H9 (cell line): ENCODE results near the gene COL28A1. TPM values are rescaled to one million over a fixed set of nuclear protein-coding genes. Genes with fewer than 3 reads are reported as not detected.
A peak's percentile ranks its signal among the peaks of the same experiment; 100 is the strongest.

Experiments
- DNase-seq: peaks from one replicate; pipeline ENCODE4 v3.0.0-alpha.2; 2017
- H2AFZ ChIP-seq: one replicate; pipeline ENCODE4 v1.6.1; 2013; ENCODE audit warnings: mild to moderate bottlenecking, low read length, control low read depth, moderate library complexity
- H2AK5ac ChIP-seq: 2 replicates; pipeline ENCODE4 v1.6.1; 2013; ENCODE audit warnings: low read length, control low read depth, mixed read lengths; ENCODE audit not compliant: insufficient read length
- H2BK120ac ChIP-seq: one replicate; pipeline ENCODE4 v1.6.1; 2013; ENCODE audit warnings: low read depth, mild to moderate bottlenecking, low read length, control low read depth, inconsistent platforms; ENCODE audit not compliant: poor library complexity, severe bottlenecking
- H2BK12ac ChIP-seq: 2 replicates; pipeline ENCODE4 v1.6.1; 2013; ENCODE audit warnings: low read length, control low read depth, mixed read lengths, low read depth; ENCODE audit not compliant: insufficient read length
- H2BK15ac ChIP-seq: 2 replicates; pipeline ENCODE4 v1.6.1; 2013; ENCODE audit warnings: low read depth, low read length, control low read depth
- H2BK20ac ChIP-seq: one replicate; pipeline ENCODE4 v1.6.1; 2013; ENCODE audit warnings: low read depth, mild to moderate bottlenecking, low read length, control low read depth, inconsistent platforms; ENCODE audit not compliant: poor library complexity, severe bottlenecking
- H2BK5ac ChIP-seq: 2 replicates; pipeline ENCODE4 v1.6.1; 2013; ENCODE audit warnings: low read length, control low read depth, mixed read lengths; ENCODE audit not compliant: insufficient read length
- H3K14ac ChIP-seq: 2 replicates; pipeline ENCODE4 v1.6.1; 2013; ENCODE audit warnings: low read length, control low read depth; ENCODE audit not compliant: insufficient read depth
- H3K18ac ChIP-seq: 2 replicates; pipeline ENCODE4 v1.6.1; 2013; ENCODE audit warnings: low read depth, mild to moderate bottlenecking, mixed read lengths, low read length, control low read depth; ENCODE audit not compliant: insufficient read length
- H3K23ac ChIP-seq: 2 replicates; pipeline ENCODE4 v1.6.1; 2013; ENCODE audit warnings: low read length, control low read depth, mixed read lengths, low read depth; ENCODE audit not compliant: insufficient read length
- H3K23me2 ChIP-seq: 2 replicates; pipeline ENCODE4 v1.6.1; 2013; ENCODE audit warnings: low read depth, mild to moderate bottlenecking, mixed read lengths, low read length, control low read depth; ENCODE audit not compliant: insufficient read length, poor library complexity, severe bottlenecking
- H3K27ac ChIP-seq: 2 replicates; pipeline ENCODE4 v1.5.1; 2013; ENCODE audit warnings: low read length, control low read depth, mixed read lengths, low read depth; ENCODE audit not compliant: insufficient read length
- H3K27me3 ChIP-seq: 2 replicates; pipeline ENCODE4 v1.6.1; 2013; ENCODE audit warnings: low read length, control low read depth, inconsistent platforms; ENCODE audit not compliant: insufficient read depth
- H3K4ac ChIP-seq: 2 replicates; pipeline ENCODE4 v1.6.1; 2013; ENCODE audit warnings: low read depth, mild to moderate bottlenecking, control low read depth, inconsistent platforms, low read length, moderate library complexity
- H3K4me1 ChIP-seq: 2 replicates; pipeline ENCODE4 v1.6.1; 2013; ENCODE audit warnings: low read length, control low read depth, inconsistent platforms; ENCODE audit not compliant: insufficient read depth
- H3K4me2 ChIP-seq: 2 replicates; pipeline ENCODE4 v1.6.1; 2013; ENCODE audit warnings: low read length, control low read depth, mixed read lengths; ENCODE audit not compliant: insufficient read length, insufficient read depth
- H3K56ac ChIP-seq: 2 replicates; pipeline ENCODE4 v1.6.1; 2013; ENCODE audit warnings: low read depth, mild to moderate bottlenecking, mixed read lengths, low read length, control low read depth; ENCODE audit not compliant: insufficient read length
- H3K79me1 ChIP-seq: 2 replicates; pipeline ENCODE4 v1.6.1; 2013; ENCODE audit warnings: low read depth, mild to moderate bottlenecking, moderate library complexity, low read length, control low read depth, inconsistent platforms; ENCODE audit not compliant: insufficient read depth, poor library complexity, severe bottlenecking
- H3K79me2 ChIP-seq: 2 replicates; pipeline ENCODE4 v1.6.1; 2013; ENCODE audit warnings: low read length, control low read depth, inconsistent platforms; ENCODE audit not compliant: insufficient read depth
- H3K9ac ChIP-seq: 2 replicates; pipeline ENCODE4 v1.6.1; 2013; ENCODE audit warnings: low read length, control low read depth, mixed read lengths; ENCODE audit not compliant: insufficient read length; ENCODE audit errors: extremely low read depth
- H3K9me3 ChIP-seq: one replicate; pipeline ENCODE4 v1.6.1; 2013; ENCODE audit warnings: low read depth, low read length, inconsistent platforms; ENCODE audit not compliant: control insufficient read depth
- H3T11ph ChIP-seq: one replicate; pipeline ENCODE4 v1.6.1; 2013; ENCODE audit warnings: mild to moderate bottlenecking, low read length, control low read depth, inconsistent platforms
- H4K20me1 ChIP-seq: one replicate; pipeline ENCODE4 v1.6.1; 2013; ENCODE audit not compliant: control insufficient read depth, insufficient read length, insufficient read depth
- H4K5ac ChIP-seq: 2 replicates; pipeline ENCODE4 v1.6.1; 2013; ENCODE audit warnings: low read depth, mild to moderate bottlenecking, mixed read lengths, low read length, control low read depth; ENCODE audit not compliant: insufficient read length
- H4K8ac ChIP-seq: replicated peaks from 2 replicates; pipeline ENCODE4 v1.6.1; 2013; ENCODE audit warnings: low read length, control low read depth, mixed read lengths, low read depth; ENCODE audit not compliant: insufficient read length
- H4K91ac ChIP-seq: 2 replicates; pipeline ENCODE4 v1.6.1; 2013; ENCODE audit warnings: low read depth, mild to moderate bottlenecking, moderate library complexity, mixed read lengths, low read length, control low read depth; ENCODE audit not compliant: insufficient read length
- H3K27ac Mint-ChIP-seq, 3 experiments: 2 replicates in 2 of 3; 3 replicates in 1 of 3; pipeline ENCODE4 v1.8.0; 2020 to 2021; ENCODE audit warnings: mixed read lengths in 3 of 3, mild to moderate bottlenecking in 1 of 3, moderate library complexity in 1 of 3
- H3K27me3 Mint-ChIP-seq: 2 replicates; pipeline ENCODE4 v1.8.0; 2021; ENCODE audit warnings: low read depth, mild to moderate bottlenecking, moderate library complexity, mixed read lengths
- H3K36me3 Mint-ChIP-seq, 3 experiments: 2 replicates in 2 of 3; 3 replicates in 1 of 3; pipeline ENCODE4 v1.8.0; 2020 to 2021; ENCODE audit warnings: low read depth in 3 of 3, mixed read lengths in 3 of 3; ENCODE audit not compliant: insufficient read depth in 1 of 3
- H3K4me1 Mint-ChIP-seq, 2 experiments: 2 replicates each; pipeline ENCODE4 v1.8.0; 2020; ENCODE audit warnings: mixed read lengths in 2 of 2
- H3K4me3 Mint-ChIP-seq, 2 experiments: 2 replicates in 1 of 2; 3 replicates in 1 of 2; pipeline ENCODE4 v1.8.0; 2020 to 2021; ENCODE audit warnings: mild to moderate bottlenecking in 2 of 2, mixed read lengths in 2 of 2, moderate library complexity in 1 of 2
- H3K9me3 Mint-ChIP-seq, 2 experiments: 2 replicates in 1 of 2; 3 replicates in 1 of 2; pipeline ENCODE4 v1.8.0; 2020; ENCODE audit warnings: mild to moderate bottlenecking in 2 of 2, mixed read lengths in 2 of 2, moderate library complexity in 1 of 2
- WGBS: extraction: QIAGEN DNeasy Blood & Tissue Kit; methylation state at CpG from one replicate; pipeline ENCODE4 v1.1.7; 2013; ENCODE audit warnings: missing lambda C conversion rate, low lambda C conversion rate, mixed read lengths; ENCODE audit not compliant: insufficient read length; ENCODE audit errors: extremely low coverage; 5-methylcytosine and 5-hydroxymethylcytosine counted together
- total RNA-seq: library from RNA; stranded (reverse); gene quantifications from 2 replicates; pipeline ENCODE4 v1.2.1, GENCODE V29; 2021
- TF ChIP-seq, protein P1 (sequence below): fragments of 200-600 bp; sonication (generic); conservative IDR thresholded peaks from 3 replicates; pipeline ENCODE4 v1.8.0; 2021; ENCODE audit warnings: antibody characterized with exemption, mild to moderate bottlenecking

Gene COL28A1
- total RNA-seq, 1 experiment from 2014 or later = 0.66 TPM

DNA sequence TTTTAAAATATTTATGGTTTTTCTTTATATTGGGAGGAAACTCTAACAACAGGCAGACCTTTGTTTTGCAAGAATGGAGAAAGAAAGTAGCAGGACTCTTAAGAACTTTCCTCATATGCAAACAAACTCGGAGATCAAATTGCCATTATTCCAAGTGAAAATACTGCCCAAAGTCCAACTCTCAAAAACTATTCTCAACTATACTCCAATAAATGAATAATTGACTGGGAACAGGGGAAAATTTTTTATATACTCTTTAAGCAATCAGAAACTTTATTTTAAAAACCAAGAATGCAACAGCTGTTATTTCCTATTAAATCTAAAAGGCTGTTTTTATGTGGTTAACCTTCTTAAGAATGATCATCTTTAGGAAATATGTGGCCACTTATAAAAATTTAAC, 101.9 kb downstream of the COL28A1 start:
- H3K79me2 ChIP-seq = no peaks in the 10 kb centered on the region
- H4K91ac ChIP-seq = no peak overlapping the region
- H2AK5ac ChIP-seq = no peak overlapping the region
- peak overlapping the region; percentile 45 for H2BK20ac ChIP-seq
- H3K18ac ChIP-seq = no peak overlapping the region
- no peak overlapping the region for H3K27ac ChIP-seq
- no peak overlapping the region for H3K14ac ChIP-seq
- no peak overlapping the region for H3K4me2 ChIP-seq
- H3K27ac Mint-ChIP-seq = peak overlapping the region; percentile 44 to 72 (median 69); a peak in 3 of 7 replicates
- no peak overlapping the region for H4K8ac ChIP-seq
- no peak overlapping the region for H3K4ac ChIP-seq
- H3K23ac ChIP-seq = no peak overlapping the region
- no peaks in the 10 kb centered on the region for H3K23me2 ChIP-seq
- no peaks in the 10 kb centered on the region for H3K79me1 ChIP-seq
- WGBS = no CpG with 5 or more reads among the region's 1 CpG
- TF ChIP-seq, protein P1, sequence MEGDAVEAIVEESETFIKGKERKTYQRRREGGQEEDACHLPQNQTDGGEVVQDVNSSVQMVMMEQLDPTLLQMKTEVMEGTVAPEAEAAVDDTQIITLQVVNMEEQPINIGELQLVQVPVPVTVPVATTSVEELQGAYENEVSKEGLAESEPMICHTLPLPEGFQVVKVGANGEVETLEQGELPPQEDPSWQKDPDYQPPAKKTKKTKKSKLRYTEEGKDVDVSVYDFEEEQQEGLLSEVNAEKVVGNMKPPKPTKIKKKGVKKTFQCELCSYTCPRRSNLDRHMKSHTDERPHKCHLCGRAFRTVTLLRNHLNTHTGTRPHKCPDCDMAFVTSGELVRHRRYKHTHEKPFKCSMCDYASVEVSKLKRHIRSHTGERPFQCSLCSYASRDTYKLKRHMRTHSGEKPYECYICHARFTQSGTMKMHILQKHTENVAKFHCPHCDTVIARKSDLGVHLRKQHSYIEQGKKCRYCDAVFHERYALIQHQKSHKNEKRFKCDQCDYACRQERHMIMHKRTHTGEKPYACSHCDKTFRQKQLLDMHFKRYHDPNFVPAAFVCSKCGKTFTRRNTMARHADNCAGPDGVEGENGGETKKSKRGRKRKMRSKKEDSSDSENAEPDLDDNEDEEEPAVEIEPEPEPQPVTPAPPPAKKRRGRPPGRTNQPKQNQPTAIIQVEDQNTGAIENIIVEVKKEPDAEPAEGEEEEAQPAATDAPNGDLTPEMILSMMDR = no peak
- H3K56ac ChIP-seq = no peak overlapping the region
- peaks cover 12 to 19% of the 10 kb centered on the region in 2 experiments for H3K4me1 Mint-ChIP-seq
- H3K4me3 Mint-ChIP-seq = no peak overlapping the region
- no peak overlapping the region for H2BK120ac ChIP-seq
- H3K27me3 ChIP-seq = no peaks in the 10 kb centered on the region
- H3K9ac ChIP-seq = no peak overlapping the region
- no peaks in the 10 kb centered on the region for H3K9me3 ChIP-seq
- H4K20me1 ChIP-seq = no peaks in the 10 kb centered on the region
- H2AFZ ChIP-seq = no peak overlapping the region
- no peak overlapping the region for H4K5ac ChIP-seq
- no peak overlapping the region for H2BK12ac ChIP-seq
- H2BK15ac ChIP-seq = no peak overlapping the region
- DNase-seq = no peak
- no peak overlapping the region for H3T11ph ChIP-seq
- no peaks in the 10 kb centered on the region for H3K27me3 Mint-ChIP-seq
- H3K36me3 Mint-ChIP-seq = no peaks in the 10 kb centered on the region; a peak in 1 of 7 replicates
- no peaks in the 10 kb centered on the region for H3K4me1 ChIP-seq
- H3K9me3 Mint-ChIP-seq = no peaks in the 10 kb centered on the region
- H2BK5ac ChIP-seq = no peak overlapping the region
